Heart left ventricle (tissue), 11 donors: Measurements from ENCODE around the gene RANBP10. TPM values are rescaled to one million over a fixed set of nuclear protein-coding genes. Genes with fewer than 3 reads are reported as not detected.

ENCODE experiments used
- polyA plus RNA-seq, 2 donors: library from polyadenylated mRNA; stranded (reverse); fragments of 200-250 nt; gene quantifications; one replicate each; pipeline ENCODE4 v1.2.3, GENCODE V29; 2013
- total RNA-seq, 9 donors: library from RNA; depleted of rRNA in 2 of 9; stranded (reverse); fragments of >200 nt in 2 of 9; fragmentation: NEBNext Ultra II Directional in 3 of 9; extraction: Animal tissue kit (Norgen Biotek cat#: 25700) in 3 of 9; gene quantifications; one replicate each; pipeline versions ENCODE4 v1.1.0 to v1.2.4, GENCODE V29; 2016 to 2023
- donor health status: ischemic (EF 13 %, LVEDD 7.1; RV severe dilation, severe dysfunction).
- donor health status: healthy with polysubstance abuse.
- donor health status: DM: no; HTN: yes; CAD: no.
- donor health status: DM: no; HTN: no; CAD: no.
- donor health status: ischemic (EF 25% LVEDD 5.7; RV mildly dilated, moderate dysfunction).
- donor health status: healthy.
- donor health status: DM: yes; HTN: yes; CAD: no.
- donor health status: PGD.
- donor health status: nonischemic (EF 23%, LVEDD 6.1; RV moderate dilation, normal function).

RANBP10 gene
- total and polyA plus RNA-seq, 11 donors, result 5.6 to 19.7 (median 11.8) TPM

Other genes with a start within 250 kb of the RANBP10 start
- gene CTCF, start 244.0 kb downstream of the RANBP10 start, total RNA-seq, result 10 to 100 TPM; 19.0 to 35.8 (median 25.4) TPM
- gene CTCF, start 244.0 kb downstream of the RANBP10 start, polyA plus RNA-seq, result 10 to 100 TPM; 13.9 to 18.6 TPM
- gene CARMIL2, start 161.4 kb downstream of the RANBP10 start, total RNA-seq, result 1 to 10 TPM in 3 of 9 donors, under 1 TPM in 4, not detected in 2; 0.27 to 1.7 (median 0.60) TPM
- under 1 TPM; 0.21 to 0.30 TPM for gene CARMIL2, start 161.4 kb downstream of the RANBP10 start, polyA plus RNA-seq
- 10 to 100 TPM in 4 of 9 donors, 1 to 10 TPM in 5; 6.2 to 19.9 (median 9.5) TPM for gene ACD, start 146.3 kb downstream of the RANBP10 start, total RNA-seq
- 10 to 100 TPM in 1 of 2 donors, 1 to 10 TPM in 1; 7.8 to 15.6 TPM for gene ACD, start 146.3 kb downstream of the RANBP10 start, polyA plus RNA-seq
- 1 to 10 TPM; 1.7 to 5.6 (median 2.9) TPM for gene PARD6A, start 145.6 kb downstream of the RANBP10 start, total RNA-seq
- 1 to 10 TPM; 2.7 to 7.0 TPM for gene PARD6A, start 145.6 kb downstream of the RANBP10 start, polyA plus RNA-seq
- 10 to 100 TPM in 4 of 9 donors, 1 to 10 TPM in 5; 7.6 to 15.6 (median 8.6) TPM for gene ENKD1, start 139.8 kb downstream of the RANBP10 start, total RNA-seq
- 10 to 100 TPM; 11.8 to 26.9 TPM for gene ENKD1, start 139.8 kb downstream of the RANBP10 start, polyA plus RNA-seq
- gene C16orf86, start 139.7 kb downstream of the RANBP10 start, total RNA-seq, result 10 to 100 TPM in 1 of 9 donors, 1 to 10 TPM in 8; 3.5 to 11.6 (median 4.3) TPM
- 1 to 10 TPM; 2.1 to 4.4 TPM for gene C16orf86, start 139.7 kb downstream of the RANBP10 start, polyA plus RNA-seq
- gene GFOD2, start 87.2 kb downstream of the RANBP10 start, total RNA-seq, result 10 to 100 TPM in 3 of 9 donors, 1 to 10 TPM in 6; 6.5 to 11.7 (median 9.8) TPM
- 10 to 100 TPM in 1 of 2 donors, 1 to 10 TPM in 1; 8.2 to 15.4 TPM for gene GFOD2, start 87.2 kb downstream of the RANBP10 start, polyA plus RNA-seq
- gene TSNAXIP1, start 329 bp upstream of the RANBP10 start, total RNA-seq, result under 1 TPM in 8 of 9 donors, not detected in 1; 0.16 to 0.93 (median 0.46) TPM
- under 1 TPM; 0.67 to 0.76 TPM for gene TSNAXIP1, start 329 bp upstream of the RANBP10 start, polyA plus RNA-seq
- 10 to 100 TPM; 24.9 to 87.5 (median 31.4) TPM for gene THAP11, start 35.8 kb upstream of the RANBP10 start, total RNA-seq
- 10 to 100 TPM; 10.6 to 26.3 TPM for gene THAP11, start 35.8 kb upstream of the RANBP10 start, polyA plus RNA-seq
- gene NUTF2, start 40.4 kb upstream of the RANBP10 start, total RNA-seq, result 100 to 1,000 TPM in 2 of 9 donors, 10 to 100 TPM in 7; 66.5 to 145 (median 90.9) TPM
- gene NUTF2, start 40.4 kb upstream of the RANBP10 start, polyA plus RNA-seq, result 100 to 1,000 TPM; 179 to 191 TPM
- gene CENPT, start 41.1 kb upstream of the RANBP10 start, total RNA-seq, result 10 to 100 TPM; 14.4 to 31.2 (median 20.1) TPM
- 10 to 100 TPM; 25.7 to 28.0 TPM for gene CENPT, start 41.1 kb upstream of the RANBP10 start, polyA plus RNA-seq
- gene EDC4, start 66.5 kb upstream of the RANBP10 start, total RNA-seq, result 10 to 100 TPM; 26.2 to 42.5 (median 32.5) TPM
- gene EDC4, start 66.5 kb upstream of the RANBP10 start, polyA plus RNA-seq, result 10 to 100 TPM; 27.8 to 31.1 TPM
- gene NRN1L, start 78.3 kb upstream of the RANBP10 start, total RNA-seq, result 1 to 10 TPM in 4 of 9 donors, under 1 TPM in 2, not detected in 3; 0.78 to 5.8 (median 1.7) TPM
- 1 to 10 TPM; 1.7 to 1.8 TPM for gene NRN1L, start 78.3 kb upstream of the RANBP10 start, polyA plus RNA-seq
- 10 to 100 TPM; 17.1 to 31.3 (median 21.6) TPM for gene PSKH1, start 86.7 kb upstream of the RANBP10 start, total RNA-seq
- gene PSKH1, start 86.7 kb upstream of the RANBP10 start, polyA plus RNA-seq, result 10 to 100 TPM; 16.3 to 36.9 TPM
- gene CTRL, start 125.3 kb upstream of the RANBP10 start, total RNA-seq, result 1 to 10 TPM in 3 of 9 donors, under 1 TPM in 5, not detected in 1; 0.23 to 2.1 (median 0.74) TPM
- gene CTRL, start 125.3 kb upstream of the RANBP10 start, polyA plus RNA-seq, result under 1 TPM; 0.61 to 0.90 TPM
- 100 to 1,000 TPM in 1 of 9 donors, 10 to 100 TPM in 8; 39.4 to 182 (median 60.5) TPM for gene PSMB10, start 130.3 kb upstream of the RANBP10 start, total RNA-seq
- gene PSMB10, start 130.3 kb upstream of the RANBP10 start, polyA plus RNA-seq, result 100 to 1,000 TPM in 1 of 2 donors, 10 to 100 TPM in 1; 56.9 to 118 TPM
- 10 to 100 TPM in 7 of 9 donors, 1 to 10 TPM in 2; 9.7 to 24.1 (median 18.2) TPM for gene LCAT, start 137.6 kb upstream of the RANBP10 start, total RNA-seq
- 10 to 100 TPM; 10.9 to 31.7 TPM for gene LCAT, start 137.6 kb upstream of the RANBP10 start, polyA plus RNA-seq
- gene SLC12A4, start 162.1 kb upstream of the RANBP10 start, total RNA-seq, result 10 to 100 TPM; 64.6 to 92.2 (median 86.8) TPM
- 10 to 100 TPM; 65.3 to 81.5 TPM for gene SLC12A4, start 162.1 kb upstream of the RANBP10 start, polyA plus RNA-seq
- under 1 TPM in 2 of 9 donors, not detected in 7; 0.13 to 0.16 TPM for gene DPEP3, start 173.9 kb upstream of the RANBP10 start, total RNA-seq
- gene DPEP3, start 173.9 kb upstream of the RANBP10 start, polyA plus RNA-seq, result not detected
- 1 to 10 TPM in 5 of 9 donors, under 1 TPM in 4; 0.42 to 9.8 (median 1.2) TPM for gene DPEP2, start 192.9 kb upstream of the RANBP10 start, total RNA-seq
- gene DPEP2, start 192.9 kb upstream of the RANBP10 start, polyA plus RNA-seq, result 1 to 10 TPM; 1.1 to 1.2 TPM
- gene DPEP2NB, start 209.4 kb upstream of the RANBP10 start, total RNA-seq, result not detected
- gene DPEP2NB, start 209.4 kb upstream of the RANBP10 start, polyA plus RNA-seq, result not detected
- gene DDX28, start 216.7 kb upstream of the RANBP10 start, total RNA-seq, result 10 to 100 TPM in 2 of 9 donors, 1 to 10 TPM in 7; 4.4 to 11.9 (median 8.8) TPM
- 10 to 100 TPM in 1 of 2 donors, 1 to 10 TPM in 1; 8.3 to 10.7 TPM for gene DDX28, start 216.7 kb upstream of the RANBP10 start, polyA plus RNA-seq
- gene DUS2, start 216.7 kb upstream of the RANBP10 start, total RNA-seq, result 10 to 100 TPM in 1 of 9 donors, 1 to 10 TPM in 8; 3.8 to 11.5 (median 7.2) TPM
- 10 to 100 TPM in 1 of 2 donors, 1 to 10 TPM in 1; 4.5 to 10.4 TPM for gene DUS2, start 216.7 kb upstream of the RANBP10 start, polyA plus RNA-seq